Measurements from ENCODE around the gene GIMAP8.

GRCh38 chr7:150404805-150405583 lies 45.4 kb upstream of the GIMAP8 start:
- TF ChIP-seq POLR2AphosphoS5 (IDR thresholded peaks at IDR 0.05; ENCODE audit: borderline replicate concordance, low read depth, low read length) (no peak; the same call in 1 of the 2 replicates), EZH2 (IDR thresholded peaks at IDR 0.05) (no peak)
